Measurements from ENCODE around the gene ASAH2B.
"Not testable (repeated sequence)": the region's sequence is repeated elsewhere in the genome, so short reads cannot be mapped to it uniquely, and the experiment has no call there.

GRCh38 chr10:50772042-50772441 lies 32.3 kb downstream of the ASAH2B start:
- not testable (repeated sequence) for TF ChIP-seq CTCF (IDR thresholded peaks at IDR 0.05; ENCODE audit: low read length); EZH2 (optimal IDR thresholded peaks at IDR 0.05; ENCODE audit: low read depth, low read length); EZH2phosphoT487 (IDR thresholded peaks at IDR 0.05; ENCODE audit: low read length)
